Gastroesophageal sphincter (tissue), 4 donors: ENCODE data around the gene MOK. TPM values are rescaled to one million over a fixed set of nuclear protein-coding genes. Genes with fewer than 3 reads are reported as not detected.

Experiments used
- ATAC-seq: fragments of 150-250 bp; one replicate; pipeline ENCODE4 v1.9.1; 2016; ENCODE audit warnings: mild to moderate bottlenecking, moderate library complexity
- H3K27ac ChIP-seq, 4 donors: fragments of 200-600 bp; sonication (generic) in 3 of 4; 1 replicate in 3 of 4; 2 replicates in 1 of 4; pipeline ENCODE4 v1.5.1; 2016 to 2019
- H3K27me3 ChIP-seq: fragments of 200-600 bp; sonication (generic); one replicate; pipeline ENCODE4 v1.5.1; 2019
- H3K36me3 ChIP-seq, 2 donors: fragments of 200-600 bp; sonication (generic); one replicate each; pipeline ENCODE4 v1.5.1; 2019; ENCODE audit warnings: control low read depth in 1 of 2
- H3K4me1 ChIP-seq, 3 donors: fragments of 200-600 bp; sonication (generic); 1 replicate in 2 of 3; 2 replicates in 1 of 3; pipeline ENCODE4 v1.5.1; 2016 to 2019; ENCODE audit warnings: control low read depth in 2 of 3
- H3K4me3 ChIP-seq, 2 donors: fragments of 200-600 bp; sonication (generic); one replicate each; pipeline ENCODE4 v1.5.1; 2019; ENCODE audit warnings: mild to moderate bottlenecking in 1 of 2, moderate library complexity in 1 of 2
- H3K9me3 ChIP-seq, 3 donors: fragments of 200-600 bp; sonication (generic); one replicate each; pipeline ENCODE4 v1.5.1; 2017 to 2019; ENCODE audit warnings: control low read depth in 2 of 3
- CTCF ChIP-seq, 4 experiments: fragments of 200-600 bp in 2 of 4; fragments of 450-650 bp in 2 of 4; sonication (generic) in 1 of 4; IDR thresholded peaks; one replicate each; pipeline ENCODE4 v1.5.1; 2017 to 2019; ENCODE audit warnings: antibody characterized with exemption in 4 of 4, mild to moderate bottlenecking in 2 of 4, moderate library complexity in 2 of 4
- EP300 ChIP-seq: sonication (generic); formaldehyde crosslinking; IDR thresholded peaks from one replicate; pipeline ENCODE4 v1.6.1; 2017; ENCODE audit warnings: antibody characterized with exemption, mild to moderate bottlenecking
- POLR2A ChIP-seq, 2 donors: fragments of 450-650 bp; IDR thresholded peaks; one replicate each; pipeline ENCODE4 v1.6.1; 2017; ENCODE audit warnings: antibody characterized with exemption in 2 of 2, mild to moderate bottlenecking in 2 of 2, moderate library complexity in 1 of 2
- POLR2AphosphoS5 ChIP-seq: sonication (generic); formaldehyde crosslinking; IDR thresholded peaks from one replicate; pipeline ENCODE4 v1.6.1; 2017; ENCODE audit warnings: antibody characterized with exemption
- WGBS, 2 donors: methylation state at CpG; one replicate each; pipeline ENCODE4 v1.1.5; 2018; ENCODE audit warnings: low coverage in 1 of 2; 5-methylcytosine and 5-hydroxymethylcytosine counted together
- total RNA-seq, 4 donors: library from RNA; depleted of rRNA; stranded (reverse); fragments of >200 nt; gene quantifications; one replicate each; pipeline ENCODE4 v1.1.0, GENCODE V29; 2016

MOK gene
- total RNA-seq, 4 donors from 2014 or later: 10.6 to 15.4 (median 10.7) TPM

DNA sequence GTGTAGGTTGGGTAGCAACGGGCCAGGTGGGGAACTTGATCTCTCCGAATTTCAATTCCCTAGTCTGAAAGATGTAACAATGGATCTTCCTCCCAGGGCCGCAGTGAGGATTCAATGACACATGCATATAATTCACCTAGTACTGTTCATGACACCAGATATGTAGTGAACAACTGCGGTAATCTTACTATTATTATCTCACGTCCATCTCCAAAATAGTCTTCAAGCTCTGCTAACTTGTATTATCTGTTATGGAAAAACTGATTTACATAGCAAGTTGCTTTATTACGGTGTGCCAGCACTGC lies 26.4 kb downstream of the MOK start:
- TF ChIP-seq POLR2A (IDR thresholded peaks at IDR 0.05): no peak
- no peak for TF ChIP-seq CTCF (IDR thresholded peaks at IDR 0.05)
- no peak for TF ChIP-seq POLR2AphosphoS5
- no peak for TF ChIP-seq EP300
- Histone ChIP-seq H3K27ac (peak overlapping the region in 3 of 4 donors; percentile 37 to 68 (median 57)), H3K4me3 (no peak overlapping the region), H3K4me1 (peaks cover 0 to 33% (median 0%) of the 10 kb centered on the region in 3 donors), H3K27me3 (no peaks in the 10 kb centered on the region), H3K9me3 (no peaks in the 10 kb centered on the region), H3K36me3 (peaks cover 0 to 27% of the 10 kb centered on the region in 2 donors)
- ATAC-seq: no peak
- 34 to 38% methylated on average over 5 to 6 of the region's 6 CpGs for WGBS, 2 donors

DNA sequence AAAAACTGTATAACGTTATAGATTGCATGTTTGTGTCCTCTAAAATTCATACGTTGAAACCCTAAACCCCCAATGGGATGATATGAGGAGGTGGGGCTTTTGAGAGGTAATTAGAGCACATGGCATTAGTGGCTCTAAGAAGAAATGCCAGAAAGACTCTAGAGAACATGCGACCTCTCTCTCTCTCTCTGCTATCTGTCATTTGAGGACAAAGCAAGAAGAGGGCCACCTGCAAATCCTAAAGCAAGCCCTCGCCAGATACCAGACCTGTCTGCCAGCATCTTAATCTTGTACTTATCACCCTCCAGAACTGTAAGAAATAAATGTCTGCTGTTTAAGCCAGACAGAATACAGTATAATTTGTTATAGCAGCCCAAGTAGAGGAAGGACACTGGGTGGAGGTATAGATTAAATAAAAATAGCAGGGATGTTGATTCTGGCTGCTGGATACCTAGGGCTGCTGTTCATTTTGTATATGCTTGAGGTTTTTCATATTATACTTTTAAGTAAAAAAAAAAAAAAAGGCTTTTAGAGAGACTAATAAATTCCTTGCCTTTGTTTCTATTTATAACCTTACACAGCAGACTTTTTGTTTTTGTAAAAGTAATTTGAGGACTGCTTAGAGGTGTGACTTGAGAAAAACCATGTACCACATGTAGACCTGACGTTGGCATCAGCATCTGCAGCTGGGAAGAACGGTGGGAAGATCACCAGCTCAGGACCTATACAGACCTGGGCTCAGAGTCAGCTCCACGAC lies 26.9 kb downstream of the MOK start:
- no peaks in the 10 kb centered on the region for H3K9me3 ChIP-seq
- ATAC-seq: peak; percentile 55
- H3K27me3 ChIP-seq: no peaks in the 10 kb centered on the region
- peaks cover 0 to 27% of the 10 kb centered on the region in 2 donors for H3K36me3 ChIP-seq
- WGBS, 2 donors: 21 to 25% methylated on average over 4 to 7 of the region's 7 CpGs
- peak overlapping the region; percentile 5 to 68 (median 57) for H3K27ac ChIP-seq
- peaks cover 0 to 33% (median 0%) of the 10 kb centered on the region in 3 donors for H3K4me1 ChIP-seq
- TF ChIP-seq EP300: no peak
- TF ChIP-seq POLR2A (IDR thresholded peaks at IDR 0.05): no peak
- no peak for TF ChIP-seq POLR2AphosphoS5
- TF ChIP-seq CTCF (IDR thresholded peaks at IDR 0.05): no peak
- H3K4me3 ChIP-seq: no peak overlapping the region

DNA sequence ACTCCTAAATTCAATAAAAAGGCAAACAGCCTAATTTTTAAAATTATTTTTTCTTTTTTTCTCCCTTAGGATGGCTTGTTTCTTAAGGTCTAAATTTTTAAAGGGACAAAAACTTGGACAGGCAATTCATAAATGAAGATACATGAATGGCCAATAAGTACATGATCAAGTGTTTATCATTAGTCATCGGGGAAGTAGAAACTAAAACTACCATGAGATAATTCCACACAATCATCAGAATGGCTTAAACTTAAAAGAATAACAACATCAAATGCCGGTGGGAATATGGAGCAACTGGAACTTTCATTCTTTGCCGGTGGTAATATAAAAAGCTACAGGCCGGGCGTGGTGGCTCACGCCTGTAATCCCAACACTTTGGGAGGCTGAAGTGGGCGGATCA lies 29.1 kb downstream of the MOK start:
- 100% methylated on average over 3 to 7 of the region's 7 CpGs for WGBS, 2 donors
- Histone ChIP-seq H3K4me1 (peaks cover 0 to 33% (median 0%) of the 10 kb centered on the region in 3 donors), H3K36me3 (peaks cover 0 to 15% of the 10 kb centered on the region in 2 donors), H3K9me3 (no peaks in the 10 kb centered on the region), H3K27ac (no peak overlapping the region), H3K27me3 (no peaks in the 10 kb centered on the region), H3K4me3 (no peak overlapping the region)
- no peak for TF ChIP-seq CTCF (IDR thresholded peaks at IDR 0.05)
- TF ChIP-seq EP300: no peak
- TF ChIP-seq POLR2AphosphoS5: no peak
- TF ChIP-seq POLR2A (IDR thresholded peaks at IDR 0.05): no peak
- no peak for ATAC-seq

GRCh38 chr14:102272392-102272791 lies 32.6 kb downstream of the MOK start:
- H3K36me3 ChIP-seq: no peaks in the 10 kb centered on the region
- H3K4me1 ChIP-seq: peaks cover 0 to 5% (median 0%) of the 10 kb centered on the region in 3 donors
- TF ChIP-seq EP300 (no peak), POLR2A (IDR thresholded peaks at IDR 0.05) (no peak), CTCF (IDR thresholded peaks at IDR 0.05) (no peak), POLR2AphosphoS5 (no peak)
- ATAC-seq: no peak
- no peak overlapping the region for H3K27ac ChIP-seq
- no peaks in the 10 kb centered on the region for H3K27me3 ChIP-seq
- WGBS, 2 donors: 86 to 100% methylated on average over 4 to 5 of the region's 5 CpGs
- H3K9me3 ChIP-seq: no peaks in the 10 kb centered on the region
- no peak overlapping the region for H3K4me3 ChIP-seq

DNA sequence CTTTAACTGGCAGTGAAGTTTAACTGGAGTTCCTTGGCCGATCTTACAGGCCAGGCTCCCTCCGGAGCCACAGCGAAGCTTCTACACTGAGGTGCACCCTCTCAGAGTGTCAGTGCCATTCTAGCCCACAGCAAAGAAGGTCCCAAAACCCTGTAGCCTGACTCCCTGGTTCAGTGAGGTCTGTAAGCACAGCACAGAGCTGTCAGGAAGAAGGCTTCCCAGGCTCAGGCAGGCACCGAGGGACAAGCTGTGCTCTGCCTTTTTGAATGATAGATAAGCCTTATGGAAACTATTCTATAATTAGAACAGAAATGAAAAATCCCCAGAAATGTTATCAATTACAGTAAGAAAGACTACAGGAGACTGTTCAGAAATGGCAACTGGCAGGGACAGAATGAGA lies 40.2 kb downstream of the MOK start:
- peak overlapping the region; percentile 51 to 76 (median 64) for H3K27ac ChIP-seq
- peak; percentile 68 for ATAC-seq
- peaks cover 0 to 25% (median 0%) of the 10 kb centered on the region in 3 donors for H3K4me1 ChIP-seq
- 19 to 32% methylated on average over 3 of the region's 4 CpGs for WGBS, 2 donors
- peak overlapping the region in 1 of 2 donors; percentile 1 for H3K4me3 ChIP-seq
- no peaks in the 10 kb centered on the region for H3K27me3 ChIP-seq
- TF ChIP-seq EP300 (no peak), POLR2AphosphoS5 (peak; percentile 44)
- H3K9me3 ChIP-seq: no peaks in the 10 kb centered on the region
- no peaks in the 10 kb centered on the region for H3K36me3 ChIP-seq
